ENCODE results near the gene PRKN.

The PRKN gene

DNA sequence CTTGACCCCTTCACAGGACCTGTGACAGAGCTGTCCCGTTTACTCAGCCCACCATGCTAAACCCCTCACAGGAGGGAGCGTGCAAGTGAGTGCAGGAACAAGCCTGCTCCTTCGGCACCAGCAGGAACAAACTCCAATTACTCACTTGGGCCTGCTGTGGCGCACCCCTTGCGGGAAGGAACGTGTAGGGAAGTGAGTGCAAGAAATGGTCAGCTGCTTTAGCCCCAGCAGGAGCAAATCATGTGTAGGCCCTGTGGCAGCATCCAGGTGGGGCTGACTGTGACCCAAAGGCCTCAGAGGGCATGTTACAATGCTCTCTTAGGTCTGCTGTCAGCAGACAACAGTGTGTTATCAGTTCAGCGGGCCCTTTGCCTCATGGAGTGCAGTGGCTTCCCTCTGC lies 574.4 kb downstream of the PRKN start:
- H3K36me3 Mint-ChIP-seq (ENCODE audit: low read depth): no peaks in the 10 kb centered on the region
- no peak for TF ChIP-seq CTCF (IDR thresholded peaks at IDR 0.05)
- H3K4me1 Mint-ChIP-seq: no peaks in the 10 kb centered on the region
- peaks cover 3% of the 10 kb centered on the region for H3K27me3 Mint-ChIP-seq (ENCODE audit: low read depth, poor library complexity)
- H3K4me3 Mint-ChIP-seq: no peak overlapping the region
- H3K9me3 Mint-ChIP-seq: no peaks in the 10 kb centered on the region
- no peak overlapping the region for H3K27ac Mint-ChIP-seq
- no peak for DNase-seq

DNA sequence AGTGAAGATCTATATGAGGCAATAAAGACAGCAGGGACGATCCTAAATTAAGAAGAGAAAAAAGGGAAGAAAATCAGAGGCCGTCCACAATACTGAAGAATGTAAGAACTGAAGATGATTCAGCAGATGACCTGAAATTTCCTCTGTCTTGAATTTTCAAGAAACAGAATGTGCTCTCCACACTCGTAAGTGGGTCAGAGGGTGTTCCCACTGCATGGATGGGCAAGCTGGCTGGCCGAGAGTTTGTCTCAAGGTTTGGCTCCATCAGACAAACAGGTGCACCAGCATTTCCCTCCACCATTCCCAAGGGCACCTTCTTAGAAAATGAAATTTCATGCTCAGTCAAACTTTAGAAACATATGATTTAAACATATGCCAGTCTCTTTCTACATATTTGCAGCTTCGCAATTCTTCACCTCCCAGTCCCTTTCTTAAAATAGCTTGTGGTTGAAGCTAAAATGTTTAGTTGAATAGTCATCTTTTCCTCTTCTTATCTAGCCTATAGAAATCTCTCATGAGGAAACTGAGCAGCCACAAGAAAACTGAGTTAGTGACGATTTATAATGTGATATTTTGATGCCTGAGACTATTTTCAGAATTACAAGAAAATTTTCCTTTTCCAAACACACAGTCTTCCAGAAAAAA lies 576.4 kb downstream of the PRKN start:
- H3K4me3 Mint-ChIP-seq: no peak overlapping the region
- H3K27ac Mint-ChIP-seq: no peak overlapping the region
- H3K27me3 Mint-ChIP-seq (ENCODE audit: low read depth, poor library complexity): no peaks in the 10 kb centered on the region
- DNase-seq: no peak
- no peaks in the 10 kb centered on the region for H3K4me1 Mint-ChIP-seq
- no peaks in the 10 kb centered on the region for H3K9me3 Mint-ChIP-seq
- no peaks in the 10 kb centered on the region for H3K36me3 Mint-ChIP-seq (ENCODE audit: low read depth)
- no peak for TF ChIP-seq CTCF (IDR thresholded peaks at IDR 0.05)

- DNase-seq: no peak
- Mint-ChIP-seq H3K4me1 (no peaks in the 10 kb centered on the region), H3K4me3 (no peak overlapping the region), H3K27me3 (ENCODE audit: low read depth, poor library complexity) (no peaks in the 10 kb centered on the region), H3K36me3 (ENCODE audit: low read depth) (no peaks in the 10 kb centered on the region), H3K27ac (no peak overlapping the region), H3K9me3 (no peaks in the 10 kb centered on the region)
- no peak for TF ChIP-seq CTCF (IDR thresholded peaks at IDR 0.05)
Measured at GRCh38 chr6:162150295-162150694, 577.3 kb downstream of the PRKN start.

GRCh38 chr6:162149786-162150185 lies 577.8 kb downstream of the PRKN start:
- Mint-ChIP-seq H3K36me3 (ENCODE audit: low read depth) (no peaks in the 10 kb centered on the region), H3K9me3 (no peaks in the 10 kb centered on the region), H3K27ac (no peak overlapping the region), H3K27me3 (ENCODE audit: low read depth, poor library complexity) (no peaks in the 10 kb centered on the region), H3K4me3 (no peak overlapping the region), H3K4me1 (no peaks in the 10 kb centered on the region)
- no peak for TF ChIP-seq CTCF (IDR thresholded peaks at IDR 0.05)
- no peak for DNase-seq

DNA sequence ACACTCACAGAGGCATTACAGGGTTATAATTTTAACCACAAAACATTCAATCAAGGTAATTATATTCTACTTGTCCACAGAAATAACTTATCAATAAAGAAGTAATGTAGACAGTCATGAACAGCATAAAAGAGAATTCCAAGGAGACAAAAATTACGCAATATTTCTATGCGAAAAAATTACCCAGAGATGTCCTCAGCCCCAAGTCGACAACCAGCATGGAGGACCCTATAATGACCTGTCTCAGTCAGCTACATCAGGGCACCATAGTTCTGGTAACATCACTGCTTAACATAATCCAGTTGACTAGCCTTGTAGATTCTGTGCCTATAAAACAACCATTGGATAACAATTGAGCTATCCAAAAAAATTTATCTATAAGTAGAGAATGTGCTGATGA lies 579.8 kb downstream of the PRKN start:
- H3K9me3 Mint-ChIP-seq: no peaks in the 10 kb centered on the region
- H3K36me3 Mint-ChIP-seq (ENCODE audit: low read depth): no peaks in the 10 kb centered on the region
- H3K4me1 Mint-ChIP-seq: no peaks in the 10 kb centered on the region
- H3K27ac Mint-ChIP-seq: no peak overlapping the region
- TF ChIP-seq CTCF (IDR thresholded peaks at IDR 0.05): no peak
- no peak overlapping the region for H3K4me3 Mint-ChIP-seq
- DNase-seq: no peak
- no peaks in the 10 kb centered on the region for H3K27me3 Mint-ChIP-seq (ENCODE audit: low read depth, poor library complexity)

- TF ChIP-seq CTCF (IDR thresholded peaks at IDR 0.05): no peak
- H3K9me3 Mint-ChIP-seq: no peaks in the 10 kb centered on the region
- H3K4me3 Mint-ChIP-seq: no peak overlapping the region
- no peaks in the 10 kb centered on the region for H3K4me1 Mint-ChIP-seq
- DNase-seq: no peak
- no peaks in the 10 kb centered on the region for H3K36me3 Mint-ChIP-seq (ENCODE audit: low read depth)
- no peaks in the 10 kb centered on the region for H3K27me3 Mint-ChIP-seq (ENCODE audit: low read depth, poor library complexity)
- no peak overlapping the region for H3K27ac Mint-ChIP-seq
Measured at GRCh38 chr6:162147281-162147680, 580.3 kb downstream of the PRKN start.

All from nephron progenitor cell (in vitro differentiated cells).